ENCODE results near the gene KIAA0825. TPM values are rescaled to one million over a fixed set of nuclear protein-coding genes. Genes with fewer than 3 reads are reported as not detected.

Gene KIAA0825
- total RNA-seq, 1 donor from 2014 or later = 1.5 TPM

GRCh38 chr5:94396687-94397086 is 221.7 kb downstream of the KIAA0825 start:
- DNase-seq = no peak
- intact Hi-C loops (cut with DNase I) = no loop called here
- no peak for ATAC-seq (ENCODE audit: poor library complexity)

- no peak for DNase-seq
- intact Hi-C loops (cut with DNase I) = no loop called here
- no peak for ATAC-seq (ENCODE audit: poor library complexity)
These were observed 222.9 kb downstream of the KIAA0825 start for GRCh38 chr5:94395468-94395867.

DNA sequence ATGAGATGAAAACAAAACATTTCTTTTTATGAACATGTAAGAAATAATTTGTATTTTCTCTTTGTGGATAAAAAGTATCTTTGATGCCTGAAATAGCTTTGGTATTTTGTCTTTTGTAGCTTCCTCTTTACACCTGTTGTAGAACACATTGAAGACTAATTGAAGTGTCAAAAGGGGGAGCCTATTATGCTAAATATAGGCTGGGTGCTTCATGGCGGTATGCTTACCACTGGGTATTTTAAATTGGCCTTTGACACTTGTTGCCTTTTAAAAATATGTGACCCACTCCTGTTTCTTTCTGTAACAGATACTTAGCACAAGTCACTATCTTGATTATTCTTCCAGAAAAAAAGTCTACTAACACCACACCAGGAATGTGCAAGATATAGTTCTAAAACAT is 226.4 kb downstream of the KIAA0825 start:
- no peak for DNase-seq
- ATAC-seq (ENCODE audit: poor library complexity) = no peak
- intact Hi-C loops (cut with DNase I) = no loop called here

DNA sequence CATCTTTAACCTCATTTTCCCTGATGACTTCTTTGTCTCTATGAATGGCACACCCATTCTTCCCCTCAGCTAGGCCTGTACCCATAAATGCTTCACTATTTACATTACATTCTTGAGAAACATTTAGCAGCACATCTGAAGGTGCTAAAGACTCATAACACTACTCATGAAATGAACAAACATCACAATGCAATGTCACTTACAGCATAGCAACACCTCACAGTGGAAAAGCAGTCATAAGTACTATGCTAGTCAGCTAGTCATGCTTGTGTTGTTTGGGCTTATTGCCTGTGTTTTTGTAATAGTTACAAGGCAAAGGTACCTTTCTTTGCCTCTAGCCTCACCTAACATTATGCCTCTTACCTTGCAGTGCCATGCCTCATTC is 228.9 kb downstream of the KIAA0825 start:
- intact Hi-C loops (cut with DNase I) = no loop called here
- ATAC-seq (ENCODE audit: poor library complexity) (no peak), DNase-seq (no peak)

- ATAC-seq (ENCODE audit: poor library complexity) = no peak
- DNase-seq = no peak
- intact Hi-C loops (cut with DNase I) = no loop called here
These were observed 229.5 kb downstream of the KIAA0825 start for GRCh38 chr5:94388773-94389514.

DNA sequence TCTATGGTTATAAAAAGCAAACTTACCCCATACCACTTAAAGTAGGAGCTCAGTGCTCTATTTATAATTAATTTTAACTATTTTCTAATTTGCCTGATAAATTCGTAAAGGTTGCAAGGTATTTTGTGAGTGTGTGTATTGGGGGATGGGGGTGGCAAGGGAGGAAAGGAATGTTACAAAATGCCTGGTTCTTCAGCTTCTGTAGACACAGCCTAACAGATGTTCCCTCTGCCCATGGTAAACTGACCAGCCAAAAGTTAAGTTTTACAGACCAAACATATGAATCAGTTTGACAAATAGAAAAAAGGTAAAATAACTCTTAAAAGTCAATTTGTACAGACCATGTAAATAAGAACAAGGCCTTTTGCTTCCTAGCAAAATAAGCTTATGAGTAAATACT is 232.6 kb downstream of the KIAA0825 start:
- intact Hi-C loops (cut with DNase I) = no loop called here
- DNase-seq (no peak), ATAC-seq (ENCODE audit: poor library complexity) (no peak)

GRCh38 chr5:94378062-94378461 is 240.3 kb downstream of the KIAA0825 start:
- ATAC-seq (ENCODE audit: poor library complexity) = no peak
- no peak for DNase-seq
- intact Hi-C loops (cut with DNase I) = no loop called here

DNA sequence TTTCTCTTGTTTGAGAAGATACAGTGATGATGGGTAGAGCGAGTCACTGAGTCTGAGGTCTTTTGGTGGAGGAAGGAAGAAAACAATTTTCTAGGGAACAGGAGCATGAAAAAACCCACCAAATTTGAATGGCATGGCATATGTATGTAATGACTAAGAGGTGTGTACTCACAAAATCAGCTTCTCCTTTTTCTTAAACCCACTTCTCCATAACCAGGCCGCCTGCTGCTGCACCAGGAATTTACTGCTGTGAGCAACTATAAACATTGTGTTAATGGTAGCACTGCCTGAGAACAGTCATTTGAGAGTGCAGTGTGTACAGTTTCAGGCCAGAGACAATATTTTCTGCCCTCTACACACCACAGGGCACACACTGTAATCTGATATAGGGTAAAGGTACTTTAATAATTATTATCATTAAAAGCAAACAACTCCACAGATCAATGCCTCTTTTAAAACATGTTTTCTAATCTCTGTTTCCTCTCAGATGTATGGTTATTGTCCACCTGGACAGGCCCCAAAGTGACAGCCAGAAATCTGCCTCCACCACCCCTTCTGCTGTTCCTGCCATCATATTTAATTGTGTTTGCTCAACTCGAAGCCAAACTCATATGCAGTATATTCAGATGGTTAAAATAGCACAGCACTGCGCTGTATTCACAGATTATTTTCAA is 241.6 kb downstream of the KIAA0825 start:
- DNase-seq = no peak
- no peak for ATAC-seq (ENCODE audit: poor library complexity)
- intact Hi-C loops (cut with DNase I) = no loop called here

DNA sequence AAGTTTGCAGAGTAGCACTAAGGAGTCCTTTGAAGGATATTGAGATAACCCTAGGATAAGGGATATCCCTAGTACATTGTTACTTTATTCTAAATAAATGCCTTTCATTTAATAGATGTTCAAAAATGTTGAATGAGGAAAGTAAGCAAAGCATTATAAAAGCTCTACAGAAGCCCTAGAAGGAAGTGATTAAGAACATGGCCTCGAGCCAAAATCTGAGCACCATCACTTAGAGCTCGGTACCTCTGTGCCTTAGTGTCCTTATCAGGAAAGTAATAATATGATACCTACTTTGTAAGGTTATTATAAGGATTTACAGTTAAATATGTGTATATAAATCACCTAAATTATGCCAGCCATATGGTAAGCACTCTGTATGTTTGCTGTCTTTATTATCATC is 242.6 kb downstream of the KIAA0825 start:
- ATAC-seq (ENCODE audit: poor library complexity) = no peak
- intact Hi-C loops (cut with DNase I) = no loop called here
- DNase-seq = no peak

DNA sequence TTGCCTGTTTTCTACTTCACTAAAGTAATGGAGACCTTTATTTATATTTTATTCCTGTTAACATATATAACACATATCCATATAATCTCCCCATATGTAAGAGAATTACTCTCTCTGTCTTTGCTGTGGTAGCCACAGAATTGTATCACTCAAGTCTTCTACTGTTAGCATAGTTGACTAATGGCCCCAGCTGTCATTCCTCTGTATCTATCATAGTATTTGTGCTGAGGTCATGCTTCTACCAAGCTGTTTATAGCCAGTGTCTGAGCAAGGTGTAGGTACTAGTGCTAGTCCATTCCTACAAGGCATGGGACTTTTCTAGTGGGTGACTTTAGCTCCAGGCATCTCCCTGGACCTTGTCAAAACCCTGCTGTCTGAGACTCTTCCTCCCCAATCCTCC is 244.1 kb downstream of the KIAA0825 start:
- intact Hi-C loops (cut with DNase I) = no loop called here
- no peak for ATAC-seq (ENCODE audit: poor library complexity)
- DNase-seq = no peak

- no peak for DNase-seq
- no peak for ATAC-seq (ENCODE audit: poor library complexity)
- intact Hi-C loops (cut with DNase I) = no loop called here
These were observed 250.5 kb downstream of the KIAA0825 start for GRCh38 chr5:94367900-94368299.

- ATAC-seq (ENCODE audit: poor library complexity) (no peak), DNase-seq (no peak)
- intact Hi-C loops (cut with DNase I) = no loop called here
These were observed 251.6 kb downstream of the KIAA0825 start for GRCh38 chr5:94366811-94367210.

DNA sequence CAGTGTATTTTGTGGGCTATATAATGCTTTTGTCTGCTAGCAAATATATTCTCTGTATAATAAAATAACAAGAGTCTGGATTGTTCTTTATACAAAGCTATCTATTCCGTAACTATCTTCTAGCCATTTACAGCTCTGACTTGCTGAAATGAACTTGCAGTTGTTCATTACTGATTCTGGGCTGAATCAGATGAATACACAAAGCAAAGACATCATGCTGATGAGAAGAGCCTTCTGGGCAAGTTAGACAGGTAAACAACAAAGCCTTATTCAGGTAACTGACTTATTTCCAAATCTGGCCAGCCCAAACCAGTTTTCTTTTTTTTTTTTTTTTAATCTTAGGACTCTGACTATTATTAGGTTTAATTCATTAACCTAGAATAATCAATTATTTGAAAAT is 255.5 kb downstream of the KIAA0825 start:
- ATAC-seq (ENCODE audit: poor library complexity) (no peak), DNase-seq (no peak)
- intact Hi-C loops (cut with DNase I) = no loop called here

- no peak for ATAC-seq (ENCODE audit: poor library complexity)
- no peak for DNase-seq
- intact Hi-C loops (cut with DNase I) = no loop called here
These were observed 256.3 kb downstream of the KIAA0825 start for GRCh38 chr5:94361832-94362796.

DNA sequence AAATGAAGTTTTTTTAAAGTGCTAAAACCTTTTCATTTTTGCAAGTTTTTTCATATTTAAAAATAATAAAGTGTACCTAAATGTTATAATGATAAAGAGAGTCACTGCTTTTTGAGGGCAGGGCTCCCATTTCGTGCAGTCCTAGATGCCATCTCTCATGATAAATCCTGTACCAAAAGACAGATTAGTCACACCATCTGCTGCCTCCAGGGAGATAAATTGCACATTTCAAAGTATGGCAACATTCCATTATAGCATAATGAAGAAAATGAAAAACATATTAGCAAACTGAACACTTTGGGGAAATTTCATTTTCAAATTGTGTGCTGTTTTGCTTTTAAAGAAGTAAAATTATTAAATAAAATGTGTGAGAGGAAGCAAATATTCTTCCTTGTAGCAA is 257.2 kb downstream of the KIAA0825 start:
- intact Hi-C loops (cut with DNase I) = no loop called here
- no peak for ATAC-seq (ENCODE audit: poor library complexity)
- no peak for DNase-seq

- intact Hi-C loops (cut with DNase I) = no loop called here
- DNase-seq (no peak), ATAC-seq (ENCODE audit: poor library complexity) (peak; percentile 85)
These were observed 257.8 kb downstream of the KIAA0825 start for GRCh38 chr5:94360382-94361130.

- intact Hi-C loops (cut with DNase I) = no loop called here
- peak; percentile 62 for ATAC-seq (ENCODE audit: poor library complexity)
- no peak for DNase-seq
These were observed 258.5 kb downstream of the KIAA0825 start for GRCh38 chr5:94359880-94360279.

- intact Hi-C loops (cut with DNase I) = no loop called here
- DNase-seq (no peak), ATAC-seq (ENCODE audit: poor library complexity) (no peak)
These were observed 262.6 kb downstream of the KIAA0825 start for GRCh38 chr5:94355811-94356210.
